HS-27A (cell line): ENCODE data around the gene EEIG2.
"Not testable (repeated sequence)": the region's sequence is repeated elsewhere in the genome, so short reads cannot be mapped to it uniquely, and the experiment has no call there.

Experiments used
- DNase-seq: peaks from one replicate; pipeline ENCODE4 v3.0.0-alpha.2; 2012; ENCODE audit warnings: low read depth, missing footprints

EEIG2 gene

DNA sequence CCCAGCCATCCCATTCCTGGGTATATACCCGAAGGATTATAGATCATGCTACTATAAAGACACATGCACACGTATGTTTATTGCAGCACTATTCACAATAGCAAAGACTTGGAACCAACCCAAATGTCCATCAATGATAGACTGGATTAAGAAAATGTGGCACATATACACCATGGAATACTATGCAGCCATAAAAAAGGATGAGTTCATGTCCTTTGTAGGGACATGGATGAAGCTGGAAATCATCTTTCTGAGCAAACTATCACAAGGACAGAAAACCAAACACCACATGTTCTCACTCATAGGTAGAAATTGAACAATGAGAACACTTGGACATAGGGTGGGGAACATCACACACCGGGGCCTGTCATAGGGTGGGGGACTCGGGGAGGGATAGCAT, 12.4 kb upstream of the EEIG2 start:
- not testable (repeated sequence) for DNase-seq

DNA sequence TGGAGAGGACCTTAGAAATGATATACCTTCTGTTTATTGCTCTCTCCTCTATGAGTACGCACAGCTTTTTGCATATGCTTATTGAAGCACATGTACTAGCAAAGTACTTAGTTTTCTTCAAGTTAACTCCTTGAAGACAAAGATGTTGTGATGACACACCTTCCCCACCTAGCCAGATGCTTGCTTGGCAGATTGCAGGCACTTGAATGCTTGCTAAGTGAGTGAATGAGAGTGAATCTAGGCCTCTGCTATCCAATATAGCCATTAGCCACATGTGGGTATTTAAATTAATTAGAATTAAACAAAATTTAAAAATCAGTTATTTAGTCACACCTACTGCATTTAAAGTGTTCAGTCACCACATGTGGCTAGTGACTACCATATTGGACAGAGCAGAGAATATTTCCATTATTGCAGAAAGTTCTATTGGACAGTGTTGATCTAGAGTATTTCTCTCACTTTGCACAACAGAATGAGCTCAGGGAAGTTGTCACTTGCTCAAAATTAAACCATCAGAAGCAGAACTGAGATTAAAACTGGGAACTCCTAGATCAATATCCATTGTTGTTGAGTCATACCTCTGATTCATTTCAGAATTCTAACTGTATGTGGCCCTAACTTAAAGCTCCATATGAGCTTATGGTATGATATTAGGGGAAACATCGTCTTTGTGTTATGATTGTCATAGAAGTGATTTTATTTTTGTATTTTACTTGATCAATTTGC, 8.6 kb upstream of the EEIG2 start:
- no peak for DNase-seq

DNA sequence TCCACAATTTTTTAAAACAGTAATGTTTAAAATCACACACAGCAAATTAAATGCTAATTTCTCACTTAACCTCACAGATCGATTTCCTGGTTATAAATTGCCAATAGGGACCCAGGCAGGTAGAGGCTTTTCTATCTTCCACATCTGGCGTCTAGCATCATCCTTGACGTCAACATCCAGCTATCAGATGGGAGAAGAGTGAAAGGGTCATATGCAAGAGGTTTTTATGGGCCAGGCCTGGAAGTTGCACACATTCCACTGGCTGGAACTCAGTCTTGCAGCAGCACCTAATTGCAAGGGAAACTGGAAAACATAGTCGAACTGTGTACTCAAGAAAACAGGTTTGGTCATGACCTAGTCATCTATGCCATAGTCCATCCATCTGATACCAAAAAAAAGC, 6.0 kb upstream of the EEIG2 start:
- no peak for DNase-seq

DNA sequence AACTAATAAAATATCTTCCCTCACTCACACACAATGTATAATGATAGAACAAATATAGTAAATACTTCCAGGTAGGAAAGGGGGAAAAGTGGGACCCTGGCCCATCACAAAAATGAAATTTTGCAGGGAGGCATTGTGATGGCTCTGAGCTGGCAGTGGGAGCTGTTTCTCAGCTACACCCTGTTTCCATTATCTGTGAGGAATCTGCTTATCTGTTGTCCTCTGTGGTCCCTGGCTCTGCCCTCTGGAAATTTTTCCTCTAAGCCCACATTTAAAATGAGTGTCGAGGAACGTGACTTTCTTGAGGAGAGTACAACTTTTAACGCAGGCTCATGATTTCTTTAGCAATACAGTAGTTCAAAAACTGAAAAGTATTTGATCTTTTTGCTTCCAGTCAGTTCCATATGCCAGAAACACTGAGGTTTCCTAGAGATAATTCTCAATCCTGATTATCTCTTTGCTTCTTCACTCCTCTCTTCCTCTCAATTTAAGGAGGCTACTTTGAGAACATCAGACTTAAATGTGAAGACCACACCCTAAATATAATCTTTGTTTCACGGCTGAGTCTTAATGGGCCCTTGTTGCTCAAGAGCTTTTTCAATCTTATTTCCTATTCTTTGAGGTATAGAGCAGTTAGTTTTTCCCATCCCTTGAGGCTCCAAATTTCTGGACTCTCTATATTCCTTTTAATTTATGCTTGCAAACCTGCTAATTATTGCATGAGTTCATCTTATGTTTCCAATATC, 5.0 kb upstream of the EEIG2 start:
- DNase-seq: no peak

DNA sequence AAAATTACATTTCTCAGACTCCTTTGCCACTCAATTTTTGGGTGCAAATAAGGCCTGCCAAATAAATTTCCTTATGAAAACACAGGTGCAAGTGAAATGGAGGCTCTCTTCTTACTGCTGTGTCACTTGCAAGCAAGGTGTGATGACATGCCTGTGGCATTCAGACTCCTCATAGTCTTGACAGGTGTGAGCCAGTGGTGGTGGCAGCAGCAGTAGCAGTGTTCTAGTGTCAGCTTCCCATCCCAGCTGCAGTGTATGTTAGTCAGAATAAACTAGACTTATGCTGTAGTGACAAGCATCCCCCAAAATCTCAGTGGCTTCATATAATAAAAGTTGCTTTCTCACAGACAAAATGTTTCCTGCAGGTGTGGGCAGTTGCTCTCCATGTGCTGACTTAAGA, 3.8 kb upstream of the EEIG2 start:
- no peak for DNase-seq

DNA sequence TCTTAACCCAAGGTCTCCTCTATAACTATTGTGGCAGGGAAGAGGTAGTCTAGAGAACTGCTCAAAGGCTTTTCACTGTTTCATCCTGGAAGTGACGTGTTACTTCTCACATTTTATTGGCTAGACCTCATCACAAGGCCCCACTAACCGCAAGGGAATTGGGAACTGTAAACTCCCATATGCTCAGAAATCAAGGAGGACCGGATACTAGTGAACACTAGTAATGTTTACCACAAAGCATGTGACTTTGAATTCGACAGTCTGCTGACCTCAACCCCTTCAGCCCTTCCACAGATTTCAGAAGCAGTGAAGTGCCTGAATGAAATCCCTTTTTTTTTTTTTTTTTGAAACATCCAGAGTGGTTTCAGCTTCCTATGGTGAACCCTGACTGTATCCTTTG, 3.4 kb upstream of the EEIG2 start:
- no peak for DNase-seq

DNA sequence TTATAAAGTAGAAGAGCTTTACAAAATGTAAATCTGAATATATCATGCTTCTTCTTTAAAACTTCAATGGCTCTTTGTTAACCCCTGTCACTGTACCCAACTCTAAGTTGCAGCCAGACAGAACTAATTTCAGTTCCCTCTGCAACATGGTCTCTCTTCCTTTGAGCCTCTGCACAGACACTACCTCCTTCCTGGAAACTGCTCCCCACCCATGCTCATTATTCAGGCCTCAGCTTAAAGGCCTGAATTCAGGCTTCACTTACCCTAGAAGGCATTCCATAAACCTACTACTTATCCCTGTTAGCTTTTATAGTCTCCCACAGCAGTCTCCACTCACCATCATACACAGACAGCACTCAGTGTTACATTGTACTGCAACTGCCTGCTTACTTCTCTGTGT, 2.6 kb upstream of the EEIG2 start:
- DNase-seq: no peak

DNA sequence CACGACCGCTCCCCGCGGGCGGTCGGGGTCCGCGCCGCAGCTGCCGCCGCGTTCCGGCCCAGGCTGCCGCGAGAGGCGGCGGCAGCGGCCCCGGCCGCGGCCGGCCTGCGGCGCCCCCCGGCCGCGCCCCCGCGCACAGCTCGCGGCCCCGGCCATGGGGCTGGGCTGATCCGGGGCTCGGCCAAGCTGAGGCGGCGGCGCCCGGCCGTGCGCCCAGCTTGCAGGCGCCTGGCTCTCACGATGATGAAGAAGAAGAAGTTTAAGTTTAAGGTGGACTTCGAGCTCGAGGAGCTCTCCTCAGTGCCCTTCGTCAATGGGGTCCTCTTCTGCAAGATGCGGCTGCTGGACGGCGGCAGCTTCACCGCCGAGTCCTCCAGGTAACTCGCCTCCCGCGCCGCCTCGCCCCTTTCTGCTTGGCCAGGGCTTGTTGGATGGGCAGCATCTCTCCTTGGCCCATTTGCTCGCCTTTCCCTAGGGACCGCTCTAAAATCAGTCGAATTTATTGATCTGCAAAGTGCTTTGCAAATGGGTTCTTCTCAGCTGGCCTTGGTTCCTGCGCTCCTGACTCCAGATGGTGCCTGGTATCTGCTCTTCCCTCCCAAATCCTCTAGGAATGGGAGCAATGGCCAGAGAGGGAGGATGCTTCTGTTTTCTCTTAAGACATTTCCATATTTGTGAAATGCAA, 431 bp downstream of the EEIG2 start:
- no peak for DNase-seq

DNA sequence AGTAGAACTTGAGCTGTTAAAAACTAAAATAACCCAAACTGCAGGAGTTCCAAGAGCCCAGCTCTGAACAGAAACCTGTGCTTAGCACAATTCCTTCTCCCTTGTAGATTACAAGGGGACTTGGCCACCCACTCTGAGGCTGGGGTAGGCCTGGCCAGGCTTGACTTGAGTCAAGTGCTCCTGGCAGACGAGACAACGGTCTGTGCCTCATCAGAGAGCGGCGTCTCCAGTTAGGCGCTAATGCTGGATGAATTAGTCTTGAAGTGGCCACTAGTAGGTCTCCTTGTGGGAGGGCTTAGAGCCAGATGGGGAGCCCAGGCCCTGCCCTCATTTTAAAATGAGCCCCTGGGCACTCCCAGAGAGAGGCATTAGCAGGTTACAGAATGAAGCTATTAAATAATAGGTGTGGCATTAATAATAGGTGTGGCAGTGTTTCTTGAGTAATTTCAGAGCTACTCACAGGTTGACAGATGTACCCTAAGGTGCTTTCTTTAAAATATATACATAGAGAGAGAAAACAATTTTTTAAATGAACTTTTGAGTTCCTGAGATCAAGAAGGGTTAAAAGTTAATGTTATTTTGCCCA, 1.1 kb downstream of the EEIG2 start:
- DNase-seq: peak; percentile 56

DNA sequence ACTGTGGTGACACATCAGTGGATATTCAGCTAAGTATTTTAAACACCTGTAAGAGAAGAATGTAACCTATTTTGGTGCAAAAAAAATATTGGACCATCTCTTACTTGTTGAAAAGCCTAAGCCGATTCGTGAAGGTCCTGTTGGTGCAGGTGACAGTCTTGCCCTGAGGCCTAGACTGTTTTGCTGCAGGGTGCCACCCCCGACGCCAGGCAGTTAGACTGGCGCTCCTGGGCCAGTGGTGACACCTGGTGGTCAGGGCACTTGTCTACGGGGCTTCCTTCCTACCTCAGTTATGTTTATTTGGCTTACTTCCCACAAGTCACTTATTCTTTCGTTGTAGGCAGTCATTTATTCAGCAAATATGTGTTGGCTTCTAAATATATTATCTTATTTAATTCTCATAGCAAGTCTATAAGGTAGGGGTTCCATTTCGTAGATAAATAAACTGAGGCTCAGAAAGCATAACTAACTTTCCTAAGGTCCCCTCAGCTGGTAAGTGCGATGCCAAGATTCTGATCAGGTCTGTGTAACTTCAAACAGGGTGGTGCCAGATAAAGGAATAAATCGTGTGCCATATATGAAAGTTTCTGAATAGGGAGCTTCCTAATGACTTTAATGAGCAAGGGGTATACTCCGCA, 1.9 kb downstream of the EEIG2 start:
- no peak for DNase-seq

DNA sequence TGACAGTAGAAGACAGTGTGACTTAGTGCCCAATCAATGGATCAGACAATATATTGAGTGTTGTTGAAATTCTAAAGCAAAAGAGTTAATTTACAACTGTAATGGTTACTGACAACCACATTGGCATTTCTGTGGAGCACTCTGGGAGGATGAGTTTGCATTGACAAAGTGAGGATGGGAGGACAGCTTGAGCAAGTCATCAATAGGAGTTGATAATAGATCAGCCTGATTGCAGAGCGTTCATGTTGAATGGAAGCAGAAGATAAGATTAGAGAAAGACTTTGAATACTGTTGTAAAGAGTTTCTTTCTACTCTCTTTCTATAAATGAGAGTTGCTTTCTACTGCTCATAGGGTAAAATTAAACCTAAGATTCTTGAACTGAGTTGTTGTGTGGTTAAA, 3.9 kb downstream of the EEIG2 start:
- no peak for DNase-seq

DNA sequence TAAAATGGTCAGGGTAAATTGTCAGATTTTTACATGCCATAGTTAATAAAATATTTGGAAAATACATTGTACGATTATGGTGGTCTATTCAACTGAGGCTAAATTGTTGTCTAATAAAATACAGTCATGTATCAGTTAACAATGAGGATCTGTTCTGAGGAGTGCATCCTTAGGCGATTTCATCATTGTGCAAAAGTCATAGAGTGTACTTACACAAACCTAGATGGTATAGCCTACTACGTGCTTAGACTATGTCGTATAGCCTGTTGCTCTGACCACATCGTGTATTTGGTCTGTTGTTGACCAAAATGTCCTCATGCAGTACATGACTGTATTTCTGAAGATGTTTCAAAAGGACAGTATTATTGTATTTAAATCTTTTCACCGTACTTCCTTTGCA, 5.2 kb downstream of the EEIG2 start:
- DNase-seq: no peak

DNA sequence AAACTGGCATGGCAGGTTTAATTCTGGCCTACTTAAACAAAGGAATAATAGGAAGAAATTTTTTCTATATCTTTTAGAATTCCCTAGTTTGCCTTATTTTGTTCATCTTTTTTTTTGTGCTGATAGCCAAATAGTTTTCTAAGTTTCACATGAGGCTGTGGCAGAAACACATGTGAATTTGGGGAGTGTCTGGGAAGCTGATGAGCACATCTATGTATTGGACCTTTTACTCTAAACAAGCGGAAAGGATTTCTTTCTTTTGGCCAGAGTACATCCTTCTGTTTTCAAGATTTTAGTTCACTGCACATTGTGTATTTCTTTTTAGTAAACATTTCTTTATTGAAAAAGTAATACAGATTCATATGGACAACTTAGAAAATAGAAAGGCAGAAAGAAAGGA, 5.6 kb downstream of the EEIG2 start:
- no peak for DNase-seq

DNA sequence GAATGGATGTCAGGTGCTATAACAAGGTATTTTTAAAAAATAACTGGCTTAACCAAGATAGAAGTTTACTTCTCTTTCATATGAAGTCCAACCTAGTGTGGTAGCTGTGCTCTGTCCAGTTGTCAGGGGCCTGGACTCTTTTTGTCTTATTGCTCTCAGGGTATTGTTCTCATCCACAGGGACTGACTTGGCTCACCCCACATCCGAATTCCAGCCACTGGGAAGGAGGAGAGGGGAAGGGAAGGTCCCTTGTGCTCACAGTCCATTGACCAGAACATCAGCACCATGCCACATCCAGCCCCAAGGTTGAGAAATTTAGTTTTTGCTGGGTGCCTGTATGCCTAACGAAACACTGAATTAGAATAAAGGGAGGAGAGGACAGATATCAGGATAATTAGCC, 8.7 kb downstream of the EEIG2 start:
- no peak for DNase-seq

DNA sequence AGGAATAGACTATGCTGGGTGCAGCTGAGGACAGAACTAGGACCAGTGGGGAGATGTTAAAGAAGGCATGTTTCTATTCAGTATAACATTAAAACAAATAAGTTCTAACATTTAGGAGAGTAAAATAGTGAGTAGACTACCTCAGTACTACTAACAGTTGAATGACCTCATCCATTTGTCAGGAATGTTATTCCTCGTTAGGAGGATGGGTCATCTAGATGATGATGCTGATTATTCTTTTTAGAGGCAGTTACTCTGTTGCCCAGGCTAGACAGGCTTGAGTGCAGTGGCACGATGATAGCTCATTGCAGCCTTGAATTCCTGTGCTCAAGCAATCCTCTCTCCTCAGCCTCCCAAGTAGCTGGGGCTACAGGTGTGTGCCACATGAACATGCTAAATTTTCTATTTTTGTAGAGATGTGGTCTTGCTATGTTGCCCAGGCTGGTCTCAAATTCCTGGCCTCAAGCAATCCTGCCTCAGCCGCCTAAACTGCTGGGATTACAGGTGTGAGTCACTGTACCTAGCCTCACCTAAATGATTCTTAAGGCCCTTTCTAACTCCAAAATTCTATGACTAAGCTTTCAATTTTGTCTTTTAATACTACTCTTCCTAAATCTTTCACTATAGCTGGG, 9.3 kb downstream of the EEIG2 start:
- no peak for DNase-seq

DNA sequence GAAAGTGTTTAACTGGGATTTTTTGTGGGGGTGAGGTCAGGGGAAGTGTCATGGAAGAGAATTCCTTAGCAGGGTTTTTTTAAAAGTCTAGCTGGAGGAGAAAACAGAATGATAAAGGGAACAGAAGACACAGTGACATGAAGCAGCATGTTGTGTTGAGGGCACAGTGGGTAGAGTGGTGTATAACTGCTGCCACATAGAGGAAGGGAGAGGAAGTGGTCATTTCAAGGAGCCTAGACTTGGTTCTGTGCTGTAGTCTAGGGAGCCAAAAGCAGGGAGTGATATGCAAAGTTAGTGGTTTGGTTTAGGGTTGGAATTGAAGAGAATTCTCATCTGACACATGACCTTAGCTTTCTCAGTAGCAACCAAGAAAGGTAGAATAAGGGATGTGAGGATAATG, 10.2 kb downstream of the EEIG2 start:
- DNase-seq: no peak

DNA sequence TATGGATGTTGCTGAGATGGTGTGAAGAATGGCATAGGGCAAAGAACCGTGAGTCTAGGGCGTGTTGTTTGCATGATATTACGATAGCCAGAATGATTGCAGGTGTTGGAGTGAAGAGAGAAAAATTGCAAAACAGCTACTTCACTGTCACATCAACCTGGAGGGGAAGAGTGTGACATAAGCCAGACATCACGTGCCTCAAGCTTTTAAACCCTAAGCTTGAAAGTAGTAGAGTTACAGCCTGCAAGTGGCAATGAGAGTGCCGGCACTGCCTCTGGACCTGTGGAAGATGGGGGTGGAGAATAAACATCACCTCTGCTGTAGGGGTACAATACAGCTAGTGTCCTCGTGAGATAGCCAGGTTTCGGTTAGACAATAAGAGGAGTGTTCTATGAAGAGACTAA, 11.1 kb downstream of the EEIG2 start:
- no peak for DNase-seq

DNA sequence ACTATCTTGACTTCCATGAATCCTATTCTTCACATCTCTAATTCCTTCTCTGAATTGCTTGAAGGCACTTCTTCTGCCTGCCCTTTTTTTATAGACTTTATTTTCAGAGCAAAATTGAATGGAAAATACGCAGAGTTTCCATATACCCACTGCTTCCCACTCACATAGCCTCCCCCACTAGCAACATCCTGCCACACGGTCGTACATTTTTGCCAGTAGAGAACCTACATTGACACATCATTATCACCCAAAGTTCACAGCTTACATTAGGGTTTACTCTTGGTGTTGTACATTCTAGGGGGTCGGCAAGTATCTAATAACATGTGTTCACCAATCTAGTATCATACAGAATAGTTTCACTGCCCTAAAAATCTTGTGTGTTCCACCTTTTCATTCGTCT, 12.3 kb downstream of the EEIG2 start:
- no peak for DNase-seq

DNA sequence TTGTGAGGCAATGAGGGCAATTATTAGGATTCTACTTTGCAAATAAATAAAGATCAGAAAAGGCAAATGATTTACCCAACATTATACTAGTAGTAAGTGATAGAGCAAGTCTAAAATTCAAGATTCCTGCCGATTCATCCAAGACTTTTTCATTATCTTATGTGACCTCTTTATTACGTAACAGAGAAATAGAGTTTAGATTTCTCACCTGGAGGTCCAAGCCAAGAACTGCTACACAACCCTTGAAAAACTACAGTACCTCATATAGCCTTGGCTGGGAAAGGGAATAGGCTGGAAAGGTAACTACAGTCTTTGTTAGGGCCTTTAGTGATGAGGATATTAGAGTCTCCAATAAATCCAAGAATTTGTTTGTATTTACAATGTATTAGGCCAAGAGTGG, 13.3 kb downstream of the EEIG2 start:
- no peak for DNase-seq

DNA sequence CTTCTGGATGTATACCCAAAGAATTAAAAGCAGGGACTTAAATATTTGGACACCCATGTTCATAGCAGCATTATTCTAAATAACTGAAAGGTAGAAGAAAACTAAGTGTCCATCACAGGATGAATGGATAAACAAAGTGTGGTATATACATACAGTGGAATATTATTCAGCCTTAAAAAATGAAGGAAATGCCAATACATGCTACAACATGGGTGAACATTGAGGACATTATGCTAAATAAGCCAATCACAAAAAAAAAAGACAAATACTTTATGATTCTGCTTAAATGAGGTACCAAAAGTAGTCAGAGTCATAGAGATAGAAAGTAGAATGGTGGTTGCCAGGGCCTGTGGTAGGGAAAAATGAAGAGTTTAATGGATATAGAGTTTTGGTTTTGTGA, 14.1 kb downstream of the EEIG2 start:
- DNase-seq: no peak

DNA sequence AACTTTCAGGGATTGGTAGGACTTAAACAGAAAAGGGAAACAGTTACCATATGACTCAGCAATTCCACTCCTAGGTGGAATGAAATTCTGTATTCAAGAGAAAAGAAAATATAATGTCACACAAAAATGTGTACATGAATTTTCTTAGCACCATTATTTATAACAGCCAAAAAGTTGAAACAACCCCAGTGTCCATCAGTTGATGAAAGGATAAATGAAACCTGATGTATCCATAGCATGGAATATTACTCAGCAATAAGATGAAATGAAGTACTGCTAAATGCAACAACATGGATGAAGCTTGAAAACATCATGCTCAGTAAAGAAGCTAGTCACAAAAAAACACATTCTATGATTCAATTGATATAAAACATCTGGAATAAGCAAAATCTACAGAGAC, 15.5 kb downstream of the EEIG2 start:
- DNase-seq: no peak
